SH-SY5Y (cell line): ENCODE data around the gene DHDDS.

Source experiments
- GATA2 ChIP-seq: IDR thresholded peaks from 2 replicates; pipeline ENCODE4 v1.6.1; 2011; ENCODE audit warnings: mild to moderate bottlenecking, low read depth, low read length
- GATA3 ChIP-seq: IDR thresholded peaks from 2 replicates; pipeline ENCODE4 v1.6.1; 2011; ENCODE audit warnings: low read depth, mild to moderate bottlenecking, low read length, moderate library complexity

DNA sequence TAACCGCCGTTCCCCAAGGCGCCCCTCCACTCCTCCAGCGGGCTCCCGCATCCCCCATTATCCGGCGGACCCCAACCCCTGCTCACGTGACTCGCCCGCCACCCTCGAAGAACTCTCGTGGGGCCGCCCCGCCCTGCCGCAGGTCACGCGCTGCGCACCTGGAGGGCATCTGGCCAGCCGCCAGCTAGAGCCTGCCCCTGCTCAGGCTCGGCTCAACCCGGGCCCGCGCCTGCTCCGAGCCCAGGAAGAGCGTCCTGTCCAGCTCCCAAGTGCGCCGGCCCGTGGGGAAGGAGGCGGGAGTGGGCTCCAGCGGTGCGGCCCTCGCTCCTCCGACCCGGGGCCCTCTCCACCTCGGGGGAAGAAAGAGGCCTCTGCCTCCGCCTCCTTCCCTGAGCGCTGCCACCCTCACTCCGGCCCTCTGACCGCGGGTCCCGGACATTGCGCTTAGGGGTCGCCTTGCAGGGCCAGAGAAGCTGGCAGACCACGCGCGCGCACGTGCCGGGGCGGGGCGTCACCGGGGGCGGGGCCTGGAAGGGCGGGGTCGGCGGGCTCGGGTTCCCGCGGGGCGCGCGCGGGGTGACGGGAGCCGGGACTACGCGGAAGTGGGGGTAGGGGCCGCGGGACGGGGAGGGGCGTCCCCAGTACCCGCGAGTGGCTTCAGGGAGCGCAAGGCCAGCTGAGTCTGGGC, 68.5 kb downstream of the DHDDS start:
- TF ChIP-seq GATA2: no peak
- no peak for TF ChIP-seq GATA3
